Prostate gland (tissue), 2 donors: ENCODE results near the gene CELSR3.

Experiments used
- POLR2A ChIP-seq: fragments of 450-650 bp; IDR thresholded peaks from one replicate; pipeline ENCODE4 v1.6.1; 2016; ENCODE audit warnings: antibody characterized with exemption, mild to moderate bottlenecking
- POLR2AphosphoS5 ChIP-seq: sonication (generic); formaldehyde crosslinking; IDR thresholded peaks from one replicate; pipeline ENCODE4 v1.6.1; 2017; ENCODE audit warnings: antibody characterized with exemption
- TF ChIP-seq, protein P1 (sequence below), 4 experiments: fragments of 200-600 bp in 2 of 4; fragments of 450-650 bp in 2 of 4; sonication (generic) in 2 of 4; IDR thresholded peaks; 1 replicate in 3 of 4; 2 replicates in 1 of 4; pipeline ENCODE4 v1.5.1; 2016 to 2019; ENCODE audit warnings: antibody characterized with exemption in 4 of 4, mild to moderate bottlenecking in 2 of 4, moderate library complexity in 2 of 4

DNA sequence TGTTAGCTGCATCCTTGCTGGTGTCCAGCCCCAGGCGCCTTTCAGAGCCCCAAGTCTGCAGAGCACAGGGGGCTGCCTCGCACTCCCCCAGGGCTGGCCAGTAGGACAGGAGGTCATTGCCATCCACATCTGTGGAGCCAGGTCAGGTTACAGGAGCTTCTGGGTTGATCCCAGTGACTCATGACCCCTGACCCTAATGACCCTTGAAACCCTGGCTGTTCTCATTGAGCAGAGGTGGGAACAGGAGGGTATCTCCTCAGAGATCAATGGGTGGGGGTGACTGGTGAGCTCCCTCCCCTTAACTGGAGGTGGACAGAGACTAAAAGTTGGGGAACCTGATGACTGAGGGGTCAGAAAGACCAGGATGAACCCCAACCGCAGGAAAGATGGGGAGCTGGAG, 21.3 kb downstream of the CELSR3 start:
- TF ChIP-seq POLR2A (no peak), POLR2AphosphoS5 (no peak)
- TF ChIP-seq, protein P1, sequence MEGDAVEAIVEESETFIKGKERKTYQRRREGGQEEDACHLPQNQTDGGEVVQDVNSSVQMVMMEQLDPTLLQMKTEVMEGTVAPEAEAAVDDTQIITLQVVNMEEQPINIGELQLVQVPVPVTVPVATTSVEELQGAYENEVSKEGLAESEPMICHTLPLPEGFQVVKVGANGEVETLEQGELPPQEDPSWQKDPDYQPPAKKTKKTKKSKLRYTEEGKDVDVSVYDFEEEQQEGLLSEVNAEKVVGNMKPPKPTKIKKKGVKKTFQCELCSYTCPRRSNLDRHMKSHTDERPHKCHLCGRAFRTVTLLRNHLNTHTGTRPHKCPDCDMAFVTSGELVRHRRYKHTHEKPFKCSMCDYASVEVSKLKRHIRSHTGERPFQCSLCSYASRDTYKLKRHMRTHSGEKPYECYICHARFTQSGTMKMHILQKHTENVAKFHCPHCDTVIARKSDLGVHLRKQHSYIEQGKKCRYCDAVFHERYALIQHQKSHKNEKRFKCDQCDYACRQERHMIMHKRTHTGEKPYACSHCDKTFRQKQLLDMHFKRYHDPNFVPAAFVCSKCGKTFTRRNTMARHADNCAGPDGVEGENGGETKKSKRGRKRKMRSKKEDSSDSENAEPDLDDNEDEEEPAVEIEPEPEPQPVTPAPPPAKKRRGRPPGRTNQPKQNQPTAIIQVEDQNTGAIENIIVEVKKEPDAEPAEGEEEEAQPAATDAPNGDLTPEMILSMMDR (IDR thresholded peaks at IDR 0.05), result no peak
